Measurements from ENCODE around the gene SLCO2B1. TPM values are rescaled to one million over a fixed set of nuclear protein-coding genes. Genes with fewer than 3 reads are reported as not detected.

SLCO2B1 gene
- total RNA-seq, 2 donors from 2014 or later = 65.9 to 71.5 TPM

- ATAC-seq (no peak), DNase-seq (peak in 1 of 2 donors; percentile 13)
- intact Hi-C loops (cut with DNase I, micrococcal nuclease) = loop anchor here in 1 of 2 donors (10.0 kb wide), 1 partner anchor 222 kb away; no protein-coding TSS in a partner anchor
Measured at GRCh38 chr11:75237050-75237449, 86.1 kb downstream of the SLCO2B1 start.

GRCh38 chr11:75238595-75239440 is 87.9 kb downstream of the SLCO2B1 start:
- ATAC-seq (no peak), DNase-seq (peak in 1 of 2 donors; percentile 13)
- intact Hi-C loops (cut with DNase I, micrococcal nuclease) = loop anchor here in 1 of 2 donors (10.0 kb wide), 1 partner anchor 224 kb away; no protein-coding TSS in a partner anchor

GRCh38 chr11:75239531-75240290 is 88.8 kb downstream of the SLCO2B1 start:
- peak in 1 of 2 donors; percentile 18 for DNase-seq
- no peak for ATAC-seq
- intact Hi-C loops (cut with DNase I, micrococcal nuclease) = loop anchor here (5.0 to 10.0 kb wide), 4 partner anchors 97 to 305 kb away; no protein-coding TSS in a partner anchor

GRCh38 chr11:75240311-75241035 is 89.6 kb downstream of the SLCO2B1 start, which contains the start of gene TPBGL:
TPBGL (plus strand) TSS chr11:75240774; CDS start chr11:75241050, 276 bp downstream.
- peak in 1 of 2 donors; percentile 23 for DNase-seq
- intact Hi-C loops (cut with DNase I, micrococcal nuclease) = loop anchor here (5.0 to 10.0 kb wide), 3 partner anchors 98 to 306 kb away; no protein-coding TSS in a partner anchor
- ATAC-seq = no peak

GRCh38 chr11:75241036-75241905 is 90.4 kb downstream of the SLCO2B1 start:
- peak; percentile 96 for ATAC-seq
- intact Hi-C loops (cut with DNase I, micrococcal nuclease) = loop anchor here (5.0 to 10.0 kb wide), 3 partner anchors 99 to 306 kb away; no protein-coding TSS in a partner anchor

GRCh38 chr11:75241906-75242644 is 91.2 kb downstream of the SLCO2B1 start:
- intact Hi-C loops (cut with DNase I, micrococcal nuclease) = loop anchor here (5.0 to 10.0 kb wide), 3 partner anchors 100 to 307 kb away; no protein-coding TSS in a partner anchor
- ATAC-seq (no peak), DNase-seq (peak in 1 of 2 donors; percentile 17)

More at GRCh38 chr11:75241036-75241905, 90.4 kb downstream of the SLCO2B1 start:
- peak; percentile 65 to 85 for DNase-seq

GRCh38 chr11:75242722-75243600 is 92.1 kb downstream of the SLCO2B1 start:
- intact Hi-C loops (cut with DNase I, micrococcal nuclease) = loop anchor here (5.0 to 10.0 kb wide), 3 partner anchors 101 to 308 kb away; no protein-coding TSS in a partner anchor
- peak in 1 of 2 donors; percentile 15 for DNase-seq
- ATAC-seq = no peak

- intact Hi-C loops (cut with DNase I, micrococcal nuclease) = loop anchor here (5.0 to 10.0 kb wide), 3 partner anchors 102 to 309 kb away; no protein-coding TSS in a partner anchor
- ATAC-seq (no peak), DNase-seq (no peak)
Measured at GRCh38 chr11:75244052-75244814, 93.3 kb downstream of the SLCO2B1 start.

- DNase-seq = no peak
Measured at GRCh38 chr11:75245356-75246005, 94.6 kb downstream of the SLCO2B1 start.

GRCh38 chr11:75246006-75246670 is 95.2 kb downstream of the SLCO2B1 start:
- ATAC-seq (no peak), DNase-seq (peak in 1 of 2 donors; percentile 4)
- intact Hi-C loops (cut with DNase I, micrococcal nuclease) = loop anchor here (5.0 to 10.0 kb wide), 3 partner anchors 104 to 311 kb away; no protein-coding TSS in a partner anchor

More at GRCh38 chr11:75245356-75246005, 94.6 kb downstream of the SLCO2B1 start:
- no peak for ATAC-seq
- intact Hi-C loops (cut with DNase I, micrococcal nuclease) = loop anchor here (5.0 to 10.0 kb wide), 3 partner anchors 103 to 311 kb away; no protein-coding TSS in a partner anchor

GRCh38 chr11:75246671-75247350 is 95.9 kb downstream of the SLCO2B1 start:
- ATAC-seq (no peak), DNase-seq (peak in 1 of 2 donors; percentile 21)
- intact Hi-C loops (cut with DNase I, micrococcal nuclease) = loop anchor here (5.0 to 10.0 kb wide), 3 partner anchors 105 to 312 kb away; no protein-coding TSS in a partner anchor

GRCh38 chr11:75248924-75249256 is 98.0 kb downstream of the SLCO2B1 start:
- intact Hi-C loops (cut with DNase I, micrococcal nuclease) = loop anchor here (5.0 to 10.0 kb wide), 3 partner anchors 107 to 314 kb away; no protein-coding TSS in a partner anchor
- DNase-seq (no peak), ATAC-seq (no peak)

- ATAC-seq (no peak), DNase-seq (peak in 1 of 2 donors; percentile 2)
- intact Hi-C loops (cut with DNase I, micrococcal nuclease) = loop anchor here (5.0 to 10.0 kb wide), 3 partner anchors 107 to 315 kb away; no protein-coding TSS in a partner anchor
Measured at GRCh38 chr11:75249704-75250103, 98.8 kb downstream of the SLCO2B1 start.
